T47D (cell line): ENCODE measurements around the gene OPA3.

Experiments used
- DNase-seq, 2 experiments: peaks; one replicate each; pipeline versions ENCODE4 v3.0.0 to v3.0.0-alpha.2; 2011 to 2012; ENCODE audit warnings: low read depth in 1 of 2, low spot score in 1 of 2
- JUND ChIP-seq: IDR thresholded peaks from 2 replicates; pipeline ENCODE4 v1.6.1; 2012; ENCODE audit warnings: low read depth
- in situ Hi-C: cut with HindIII; loops from 2 replicates; pipeline ENCODE4 v1.10.0; 2016; ENCODE audit warnings: low sequenced_read_pairs, low pct_unique_long_range_greater_than_20kb

Gene OPA3

GRCh38 chr19:45592366-45592765, 7.8 kb upstream of the OPA3 start:
- DNase-seq, result no peak

GRCh38 chr19:45591638-45592005, 7.0 kb upstream of the OPA3 start:
- in situ Hi-C loops, result no loop called here
- DNase-seq, result no peak
- no peak for TF ChIP-seq JUND

More at GRCh38 chr19:45592366-45592765, 7.8 kb upstream of the OPA3 start:
- no peak for TF ChIP-seq JUND
- in situ Hi-C loops, result no loop called here

- no peak for TF ChIP-seq JUND
- in situ Hi-C loops, result no loop called here
Observed at GRCh38 chr19:45591004-45591637, 6.5 kb upstream of the OPA3 start.

GRCh38 chr19:45590300-45591003, 5.8 kb upstream of the OPA3 start:
- no peak for TF ChIP-seq JUND
- in situ Hi-C loops, result no loop called here
- no peak for DNase-seq

More at GRCh38 chr19:45591004-45591637, 6.5 kb upstream of the OPA3 start:
- peak in 1 of 2 experiments; percentile 56 for DNase-seq

GRCh38 chr19:45589768-45590167, 5.2 kb upstream of the OPA3 start:
- in situ Hi-C loops, result no loop called here
- no peak for TF ChIP-seq JUND
- no peak for DNase-seq

- DNase-seq, result no peak
- in situ Hi-C loops, result no loop called here
- TF ChIP-seq JUND, result no peak
Observed at GRCh38 chr19:45587873-45588272, 3.3 kb upstream of the OPA3 start.

GRCh38 chr19:45585158-45585577, 566 bp upstream of the OPA3 start:
- in situ Hi-C loops, result no loop called here
- DNase-seq, result no peak
- TF ChIP-seq JUND, result no peak

GRCh38 chr19:45581576-45581975, 3.0 kb downstream of the OPA3 start:
- TF ChIP-seq JUND, result no peak
- DNase-seq, result no peak
- in situ Hi-C loops, result no loop called here

- in situ Hi-C loops, result no loop called here
- no peak for DNase-seq
- no peak for TF ChIP-seq JUND
Observed at GRCh38 chr19:45578861-45579260, 5.7 kb downstream of the OPA3 start.

- in situ Hi-C loops, result no loop called here
- TF ChIP-seq JUND, result no peak
- DNase-seq, result peak in 1 of 2 experiments; percentile 77
Observed at GRCh38 chr19:45577111-45577905, 7.3 kb downstream of the OPA3 start.

- DNase-seq, result no peak
- TF ChIP-seq JUND, result no peak
- in situ Hi-C loops, result no loop called here
Observed at GRCh38 chr19:45576682-45577081, 7.9 kb downstream of the OPA3 start.

GRCh38 chr19:45575216-45575615, 9.4 kb downstream of the OPA3 start:
- in situ Hi-C loops, result no loop called here
- TF ChIP-seq JUND, result no peak
- no peak for DNase-seq

- in situ Hi-C loops, result no loop called here
- TF ChIP-seq JUND, result no peak
- DNase-seq, result no peak
Observed at GRCh38 chr19:45574526-45574925, 10.1 kb downstream of the OPA3 start.
